Cardiac muscle cell (in vitro differentiated cells and primary cell): ENCODE data around the gene SOWAHB. TPM values are rescaled to one million over a fixed set of nuclear protein-coding genes. Genes with fewer than 3 reads are reported as not detected.

ENCODE experiments used
- DNase-seq, 2 donors: peaks; one replicate each; pipeline versions ENCODE4 v3.0.0 to v3.0.0-alpha.2; 2010 to 2017; ENCODE audit warnings: low read depth in 1 of 2, low spot score in 1 of 2
- H3K27ac ChIP-seq: fragments of 200-600 bp; sonication (generic); 2 replicates; pipeline ENCODE4 v1.5.1; 2016
- H3K27me3 ChIP-seq: fragments of 200-600 bp; sonication (generic); 2 replicates; pipeline ENCODE4 v1.6.0; 2016; ENCODE audit warnings: control low read depth
- H3K36me3 ChIP-seq: fragments of 200-600 bp; sonication (generic); 2 replicates; pipeline ENCODE4 v1.5.1; 2016; ENCODE audit warnings: control low read depth
- H3K4me1 ChIP-seq: fragments of 200-600 bp; sonication (generic); 2 replicates; pipeline ENCODE4 v1.8.1; 2017; ENCODE audit warnings: low read depth, mild to moderate bottlenecking, mixed run types
- H3K4me3 ChIP-seq: fragments of 200-600 bp; sonication (generic); 2 replicates; pipeline ENCODE4 v1.5.1; 2016; ENCODE audit warnings: mild to moderate bottlenecking
- H3K9me3 ChIP-seq: fragments of 200-600 bp; sonication (generic); 2 replicates; pipeline ENCODE4 v1.5.1; 2017; ENCODE audit warnings: low read depth, mild to moderate bottlenecking, control low read depth
- polyA plus RNA-seq: library from polyadenylated mRNA; unstranded; fragments of >200 nt; fragmentation: Nextera tagmentation; extraction: Ambion mirVana; gene quantifications from 2 replicates; pipeline ENCODE4 v1.2.1, GENCODE V29; 2016
- total RNA-seq: library from RNA; depleted of rRNA; stranded (reverse); fragments of >200 nt; gene quantifications from 2 replicates; pipeline ENCODE4 v1.2.3, GENCODE V29; 2016
- TF ChIP-seq, protein P1 (sequence below): IDR thresholded peaks from 2 replicates; pipeline ENCODE4 v1.5.1; 2012; ENCODE audit warnings: low read depth, mild to moderate bottlenecking, low read length

The SOWAHB gene
- total and polyA plus RNA-seq, 2 experiments from 2014 or later, result 0.27 to 0.34 TPM

DNA sequence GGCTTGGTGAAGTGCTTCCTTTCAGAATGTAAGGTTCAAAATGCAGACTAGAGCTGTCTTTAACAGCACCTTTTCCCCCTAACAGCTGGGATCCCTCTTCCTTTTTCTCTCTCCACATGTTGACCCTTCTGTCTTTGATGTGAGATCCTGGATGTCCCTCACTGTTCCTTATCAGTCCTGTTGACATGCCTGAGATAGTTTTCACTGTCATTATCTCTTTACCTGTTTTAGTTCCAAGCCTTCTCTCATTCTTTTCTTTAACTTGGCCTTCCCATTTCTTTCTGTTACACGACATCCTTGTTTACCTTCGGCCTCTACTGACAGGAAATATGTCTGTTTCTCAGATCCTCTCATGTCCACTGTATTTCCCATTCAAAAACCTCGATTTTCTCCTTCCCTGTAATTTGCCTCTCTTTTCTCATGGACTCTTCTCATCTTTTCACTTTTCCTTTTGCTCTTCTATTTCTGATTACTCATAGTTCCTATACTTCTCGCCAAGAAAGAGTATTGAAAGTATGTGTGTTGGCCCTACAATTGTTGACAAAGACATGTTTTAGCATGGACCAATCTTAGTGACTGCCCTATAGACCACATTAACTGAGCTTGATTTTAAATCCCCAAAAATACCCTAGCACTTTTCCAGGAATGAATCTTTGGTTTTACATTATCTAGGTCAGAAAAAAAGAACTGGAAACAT lies 1.2 kb upstream of the SOWAHB start:
- TF ChIP-seq, protein P1, sequence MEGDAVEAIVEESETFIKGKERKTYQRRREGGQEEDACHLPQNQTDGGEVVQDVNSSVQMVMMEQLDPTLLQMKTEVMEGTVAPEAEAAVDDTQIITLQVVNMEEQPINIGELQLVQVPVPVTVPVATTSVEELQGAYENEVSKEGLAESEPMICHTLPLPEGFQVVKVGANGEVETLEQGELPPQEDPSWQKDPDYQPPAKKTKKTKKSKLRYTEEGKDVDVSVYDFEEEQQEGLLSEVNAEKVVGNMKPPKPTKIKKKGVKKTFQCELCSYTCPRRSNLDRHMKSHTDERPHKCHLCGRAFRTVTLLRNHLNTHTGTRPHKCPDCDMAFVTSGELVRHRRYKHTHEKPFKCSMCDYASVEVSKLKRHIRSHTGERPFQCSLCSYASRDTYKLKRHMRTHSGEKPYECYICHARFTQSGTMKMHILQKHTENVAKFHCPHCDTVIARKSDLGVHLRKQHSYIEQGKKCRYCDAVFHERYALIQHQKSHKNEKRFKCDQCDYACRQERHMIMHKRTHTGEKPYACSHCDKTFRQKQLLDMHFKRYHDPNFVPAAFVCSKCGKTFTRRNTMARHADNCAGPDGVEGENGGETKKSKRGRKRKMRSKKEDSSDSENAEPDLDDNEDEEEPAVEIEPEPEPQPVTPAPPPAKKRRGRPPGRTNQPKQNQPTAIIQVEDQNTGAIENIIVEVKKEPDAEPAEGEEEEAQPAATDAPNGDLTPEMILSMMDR, result no peak
- no peak for DNase-seq
- H3K36me3 ChIP-seq, result no peaks in the 10 kb centered on the region
- H3K9me3 ChIP-seq, result no peaks in the 10 kb centered on the region
- H3K27ac ChIP-seq, result no peak overlapping the region
- H3K4me1 ChIP-seq, result no peaks in the 10 kb centered on the region
- peaks cover 76% of the 10 kb centered on the region for H3K27me3 ChIP-seq
- no peak overlapping the region for H3K4me3 ChIP-seq

DNA sequence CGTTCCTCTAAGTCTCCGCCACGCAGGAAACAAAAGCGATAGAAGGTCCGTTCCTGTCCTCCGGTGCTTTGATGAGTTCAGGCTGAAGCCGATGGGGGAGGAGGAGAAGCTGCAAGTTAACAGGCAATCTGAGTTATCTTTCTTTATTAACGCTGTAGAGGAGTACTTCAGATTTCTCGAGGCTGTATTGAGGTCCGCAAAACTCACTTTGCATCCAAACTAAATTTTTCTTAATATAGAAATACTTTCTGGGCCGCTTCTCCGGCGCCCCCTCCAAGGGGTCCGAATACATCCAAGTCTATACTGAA lies 395 bp upstream of the SOWAHB start:
- TF ChIP-seq, protein P1, result no peak
- no peaks in the 10 kb centered on the region for H3K4me1 ChIP-seq
- DNase-seq, result no peak
- H3K9me3 ChIP-seq, result no peaks in the 10 kb centered on the region
- peak overlapping the region; percentile 37 for H3K4me3 ChIP-seq
- peaks cover 84% of the 10 kb centered on the region for H3K27me3 ChIP-seq
- H3K36me3 ChIP-seq, result no peaks in the 10 kb centered on the region
- no peak overlapping the region for H3K27ac ChIP-seq

DNA sequence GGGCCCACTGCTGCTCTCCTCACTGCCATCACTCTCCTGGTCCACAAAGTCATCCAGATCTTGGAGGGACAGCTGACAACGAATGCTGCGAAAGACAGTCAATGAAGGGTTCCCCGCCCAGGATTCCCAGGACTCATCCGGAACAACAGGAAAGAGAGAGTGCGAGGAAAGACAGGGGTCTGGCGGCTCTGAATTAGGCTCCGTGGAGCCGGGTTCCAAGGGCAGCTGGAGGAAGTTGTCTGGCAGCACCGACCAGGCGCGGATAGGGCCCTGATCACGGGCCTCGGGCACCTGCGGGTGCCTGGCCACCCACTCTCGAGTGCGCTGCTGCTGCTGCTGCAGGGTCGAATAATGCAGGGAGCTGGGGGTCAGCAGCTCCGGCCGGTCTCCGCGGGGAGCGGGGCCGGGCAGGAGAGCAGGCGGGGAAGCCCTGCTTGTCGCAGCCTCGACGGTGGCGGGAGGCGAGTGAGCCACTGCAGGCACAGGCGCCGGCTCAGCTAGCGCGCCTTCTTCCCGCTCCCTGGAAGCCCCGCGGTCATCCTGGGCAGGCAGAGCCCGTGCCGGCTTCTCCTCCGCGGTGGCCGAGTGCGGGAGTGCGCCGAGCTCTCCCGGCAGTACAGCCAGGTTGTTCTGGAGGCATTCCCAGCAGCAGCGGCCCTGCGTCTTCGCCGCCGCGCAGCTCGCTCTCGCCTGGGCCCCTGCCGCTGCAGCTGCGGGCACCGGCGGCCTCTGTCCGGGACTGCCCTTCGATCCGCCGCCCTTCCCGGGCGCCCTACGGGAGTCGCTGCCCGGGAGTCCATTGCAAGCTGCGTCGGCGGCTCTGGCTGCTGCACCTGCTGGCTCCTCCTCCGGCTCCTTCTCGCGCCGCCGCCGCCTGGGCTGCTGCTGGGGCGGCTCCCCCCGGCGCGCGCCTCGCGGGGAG lies 1.1 kb downstream of the SOWAHB start:
- Histone ChIP-seq H3K4me1 (no peaks in the 10 kb centered on the region), H3K27ac (no peak overlapping the region), H3K4me3 (peak overlapping the region; percentile 37), H3K36me3 (no peaks in the 10 kb centered on the region), H3K9me3 (no peaks in the 10 kb centered on the region), H3K27me3 (peaks cover 93% of the 10 kb centered on the region)
- TF ChIP-seq, protein P1, result no peak
- DNase-seq, result peak; percentile 27 to 59

DNA sequence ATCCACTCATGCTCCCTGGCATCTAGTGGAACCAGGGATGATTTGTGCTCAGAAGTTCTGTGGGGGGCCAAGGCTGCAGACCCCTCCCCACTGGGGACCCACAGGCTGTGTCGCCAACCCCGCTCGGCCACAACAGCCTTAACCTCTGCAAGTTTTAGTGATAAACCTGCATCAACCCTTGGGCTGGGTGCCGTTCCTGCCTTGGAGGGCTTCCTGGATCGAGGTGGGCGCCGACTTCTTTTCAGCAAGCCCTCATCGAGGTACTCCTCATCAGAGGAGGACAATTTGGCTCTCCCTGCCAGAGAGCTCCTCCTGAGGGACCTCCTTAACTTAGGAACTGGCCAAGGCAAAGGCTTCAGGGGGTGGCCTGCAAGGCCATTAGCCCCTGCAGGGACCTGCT lies 1.9 kb downstream of the SOWAHB start:
- Histone ChIP-seq H3K27me3 (peaks cover 93% of the 10 kb centered on the region), H3K27ac (no peak overlapping the region)

DNA sequence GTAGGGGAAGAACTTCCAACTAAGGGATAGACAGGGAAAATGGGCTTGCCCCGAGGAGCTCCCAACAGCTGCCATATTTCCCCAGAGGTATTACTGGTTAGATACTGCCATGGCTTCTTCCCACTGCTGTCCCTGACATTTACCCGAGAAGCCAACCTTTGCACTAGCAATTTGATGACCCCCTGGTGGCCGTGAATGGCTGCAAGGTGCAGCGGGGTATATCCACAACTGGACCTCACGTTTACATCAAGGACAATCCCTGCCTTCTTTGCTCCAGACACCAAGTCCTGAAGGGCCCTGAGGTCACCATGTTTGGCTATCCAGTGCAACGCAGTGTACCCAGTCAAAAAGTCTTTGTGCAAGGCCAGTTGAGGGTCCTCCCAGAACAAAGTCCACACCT lies 2.3 kb downstream of the SOWAHB start:
- H3K9me3 ChIP-seq, result no peaks in the 10 kb centered on the region
- H3K27me3 ChIP-seq, result peaks cover 97% of the 10 kb centered on the region
- H3K4me3 ChIP-seq, result no peak overlapping the region
- H3K4me1 ChIP-seq, result no peaks in the 10 kb centered on the region
- no peaks in the 10 kb centered on the region for H3K36me3 ChIP-seq
- DNase-seq, result no peak
- TF ChIP-seq, protein P1, result no peak
- H3K27ac ChIP-seq, result no peak overlapping the region

More for the DNA sequence above, 1.9 kb downstream of the SOWAHB start:
- Histone ChIP-seq H3K36me3 (no peaks in the 10 kb centered on the region), H3K4me1 (no peaks in the 10 kb centered on the region), H3K9me3 (no peaks in the 10 kb centered on the region), H3K4me3 (no peak overlapping the region)
- TF ChIP-seq, protein P1, result no peak
- DNase-seq, result no peak
